ENCODE results near the gene ZNF525.

Gene ZNF525

GRCh38 chr19:53431399-53432087 is 66.0 kb downstream of the ZNF525 start, which contains the start of gene ZNF761:
ZNF761 (plus strand) TSS chr19:53431984; CDS start chr19:53447269, 15,285 bp downstream.
- H3F3A ChIP-seq (ENCODE audit: control insufficient read depth, insufficient read depth) = no peaks in the 10 kb centered on the region
- H3K79me2 ChIP-seq (ENCODE audit: control insufficient read depth, low read length) = peaks cover 34% of the 10 kb centered on the region
- H3K27ac ChIP-seq (ENCODE audit: low read depth, low read length) = no peak within 1 kb of the TSS; the same call in 1 of the 2 replicates
- peak within 1 kb of the TSS; percentile 87 for H3K4me3 ChIP-seq (ENCODE audit: low read length)
- H3K4me2 ChIP-seq (ENCODE audit: low read length) = peak within 1 kb of the TSS; percentile 84
- H3K9me3 ChIP-seq (ENCODE audit: control insufficient read depth, insufficient read depth, low read length) = peaks cover 15% of the 10 kb centered on the region; the same call in 1 of the 2 replicates
- no peak for TF ChIP-seq CTCF (IDR thresholded peaks at IDR 0.05; ENCODE audit: low read depth, low read length, poor library complexity, severe bottlenecking)
- no peak for TF ChIP-seq EZH2phosphoT487 (IDR thresholded peaks at IDR 0.05; ENCODE audit: borderline replicate concordance, low read length)
- H3K9me2 ChIP-seq (replicated peaks; ENCODE audit: control insufficient read depth, low read length) = no peaks in the 10 kb centered on the region
- peaks cover 33% of the 10 kb centered on the region for H3K36me3 ChIP-seq (ENCODE audit: control insufficient read depth, low read length)
- peaks cover 11% of the 10 kb centered on the region for H3K4me1 ChIP-seq (ENCODE audit: control insufficient read depth, low read length)
- H3K27me3 ChIP-seq (ENCODE audit: control insufficient read depth, low read length) = no peaks in the 10 kb centered on the region
- H4K20me1 ChIP-seq (ENCODE audit: control insufficient read depth, insufficient read depth, low read depth, low read length) = no peaks in the 10 kb centered on the region

- peaks cover 19% of the 10 kb centered on the region; the same call in 1 of the 2 replicates for H3K9me3 ChIP-seq (ENCODE audit: control insufficient read depth, insufficient read depth, low read length)
- H3K9me2 ChIP-seq (replicated peaks; ENCODE audit: control insufficient read depth, low read length) = no peaks in the 10 kb centered on the region
- H3K27ac ChIP-seq (ENCODE audit: low read depth, low read length) = no peak overlapping the region; the same call in 1 of the 2 replicates
- no peaks in the 10 kb centered on the region for H3F3A ChIP-seq (ENCODE audit: control insufficient read depth, insufficient read depth)
- H3K4me2 ChIP-seq (ENCODE audit: low read length) = peak overlapping the region; percentile 84
- peaks cover 38% of the 10 kb centered on the region for H3K36me3 ChIP-seq (ENCODE audit: control insufficient read depth, low read length)
- peak overlapping the region; percentile 87 for H3K4me3 ChIP-seq (ENCODE audit: low read length)
- TF ChIP-seq CTCF (IDR thresholded peaks at IDR 0.05; ENCODE audit: low read depth, low read length, poor library complexity, severe bottlenecking) (no peak), EZH2phosphoT487 (IDR thresholded peaks at IDR 0.05; ENCODE audit: borderline replicate concordance, low read length) (no peak)
- peaks cover 38% of the 10 kb centered on the region for H3K79me2 ChIP-seq (ENCODE audit: control insufficient read depth, low read length)
- H3K27me3 ChIP-seq (ENCODE audit: control insufficient read depth, low read length) = no peaks in the 10 kb centered on the region
- no peaks in the 10 kb centered on the region for H4K20me1 ChIP-seq (ENCODE audit: control insufficient read depth, insufficient read depth, low read depth, low read length)
- peaks cover 11% of the 10 kb centered on the region for H3K4me1 ChIP-seq (ENCODE audit: control insufficient read depth, low read length)
Measured at GRCh38 chr19:53432088-53432661, 66.7 kb downstream of the ZNF525 start.

Data from DOHH2 (cell line).